Measurements from ENCODE around the gene PCNX2.

Gene PCNX2

GRCh38 chr1:233193741-233194140 is 101.8 kb downstream of the PCNX2 start:
- Histone ChIP-seq H3K36me3 (ENCODE audit: insufficient read depth, low read length) (no peaks in the 10 kb centered on the region; the same call in 1 of the 2 replicates), H3F3A (ENCODE audit: low read depth) (no peaks in the 10 kb centered on the region), H3K79me2 (ENCODE audit: insufficient read depth, low read length) (no peaks in the 10 kb centered on the region), H3K9me2 (replicated peaks; ENCODE audit: low read depth, low read length) (no peaks in the 10 kb centered on the region), H3K4me3 (ENCODE audit: low read length, poor library complexity, severe bottlenecking) (no peak overlapping the region), H3K27me3 (ENCODE audit: insufficient read depth, low read length, poor library complexity, severe bottlenecking) (no peaks in the 10 kb centered on the region), H3K9me3 (ENCODE audit: insufficient read depth, low read depth, low read length) (peaks cover 10% of the 10 kb centered on the region; the same call in 1 of the 2 replicates), H3K4me2 (ENCODE audit: low read depth, low read length, poor library complexity, severe bottlenecking) (no peak overlapping the region), H2AFZ (ENCODE audit: low read length) (no peak overlapping the region), H4K20me1 (ENCODE audit: insufficient read depth, low read length, poor library complexity, severe bottlenecking) (no peaks in the 10 kb centered on the region), H3K9ac (ENCODE audit: low read depth, low read length, poor library complexity, severe bottlenecking) (no peak overlapping the region), H3K4me1 (ENCODE audit: insufficient read depth, low read length, poor library complexity, severe bottlenecking) (peaks cover 12% of the 10 kb centered on the region)
- TF ChIP-seq EZH2phosphoT487 (IDR thresholded peaks at IDR 0.05; ENCODE audit: borderline replicate concordance): no peak
- TF ChIP-seq CTCF (conservative IDR thresholded peaks at IDR 0.05; ENCODE audit: low read length): no peak

- Histone ChIP-seq H3K27me3 (ENCODE audit: insufficient read depth, low read length, poor library complexity, severe bottlenecking) (no peaks in the 10 kb centered on the region), H4K20me1 (ENCODE audit: insufficient read depth, low read length, poor library complexity, severe bottlenecking) (no peaks in the 10 kb centered on the region)
Measured at GRCh38 chr1:233190987-233191386, 104.5 kb downstream of the PCNX2 start.

GRCh38 chr1:233189526-233189925 is 106.0 kb downstream of the PCNX2 start:
- no peak overlapping the region for H3K4me3 ChIP-seq (ENCODE audit: low read length, poor library complexity, severe bottlenecking)
- TF ChIP-seq EZH2phosphoT487 (IDR thresholded peaks at IDR 0.05; ENCODE audit: borderline replicate concordance) (no peak), CTCF (conservative IDR thresholded peaks at IDR 0.05; ENCODE audit: low read length) (no peak)
- H3K36me3 ChIP-seq (ENCODE audit: insufficient read depth, low read length): no peaks in the 10 kb centered on the region
- no peaks in the 10 kb centered on the region for H3K4me1 ChIP-seq (ENCODE audit: insufficient read depth, low read length, poor library complexity, severe bottlenecking)
- no peak overlapping the region for H2AFZ ChIP-seq (ENCODE audit: low read length)
- H3K27me3 ChIP-seq (ENCODE audit: insufficient read depth, low read length, poor library complexity, severe bottlenecking): no peaks in the 10 kb centered on the region
- no peaks in the 10 kb centered on the region for H3K79me2 ChIP-seq (ENCODE audit: insufficient read depth, low read length)
- no peaks in the 10 kb centered on the region for H3F3A ChIP-seq (ENCODE audit: low read depth)
- H3K4me2 ChIP-seq (ENCODE audit: low read depth, low read length, poor library complexity, severe bottlenecking): no peak overlapping the region
- H3K9ac ChIP-seq (ENCODE audit: low read depth, low read length, poor library complexity, severe bottlenecking): no peak overlapping the region
- no peaks in the 10 kb centered on the region for H4K20me1 ChIP-seq (ENCODE audit: insufficient read depth, low read length, poor library complexity, severe bottlenecking)
- peaks cover 7% of the 10 kb centered on the region; the same call in 1 of the 2 replicates for H3K9me3 ChIP-seq (ENCODE audit: insufficient read depth, low read depth, low read length)
- H3K9me2 ChIP-seq (replicated peaks; ENCODE audit: low read depth, low read length): no peaks in the 10 kb centered on the region

More at GRCh38 chr1:233190987-233191386, 104.5 kb downstream of the PCNX2 start:
- H3K4me2 ChIP-seq (ENCODE audit: low read depth, low read length, poor library complexity, severe bottlenecking): no peak overlapping the region
- H3K9ac ChIP-seq (ENCODE audit: low read depth, low read length, poor library complexity, severe bottlenecking): no peak overlapping the region
- H3K4me3 ChIP-seq (ENCODE audit: low read length, poor library complexity, severe bottlenecking): no peak overlapping the region
- H3K9me2 ChIP-seq (replicated peaks; ENCODE audit: low read depth, low read length): no peaks in the 10 kb centered on the region
- H3K4me1 ChIP-seq (ENCODE audit: insufficient read depth, low read length, poor library complexity, severe bottlenecking): no peaks in the 10 kb centered on the region
- H3K79me2 ChIP-seq (ENCODE audit: insufficient read depth, low read length): no peaks in the 10 kb centered on the region
- peaks cover 10% of the 10 kb centered on the region; the same call in 1 of the 2 replicates for H3K9me3 ChIP-seq (ENCODE audit: insufficient read depth, low read depth, low read length)
- H2AFZ ChIP-seq (ENCODE audit: low read length): no peak overlapping the region
- H3K36me3 ChIP-seq (ENCODE audit: insufficient read depth, low read length): no peaks in the 10 kb centered on the region; the same call in 1 of the 2 replicates
- no peak for TF ChIP-seq EZH2phosphoT487 (IDR thresholded peaks at IDR 0.05; ENCODE audit: borderline replicate concordance)
- no peaks in the 10 kb centered on the region for H3F3A ChIP-seq (ENCODE audit: low read depth)

GRCh38 chr1:233188061-233188460 is 107.5 kb downstream of the PCNX2 start:
- TF ChIP-seq CTCF (conservative IDR thresholded peaks at IDR 0.05; ENCODE audit: low read length) (no peak), EZH2phosphoT487 (IDR thresholded peaks at IDR 0.05; ENCODE audit: borderline replicate concordance) (no peak)
- Histone ChIP-seq H3K4me2 (ENCODE audit: low read depth, low read length, poor library complexity, severe bottlenecking) (no peak overlapping the region), H2AFZ (ENCODE audit: low read length) (no peak overlapping the region), H3F3A (ENCODE audit: low read depth) (no peaks in the 10 kb centered on the region), H3K9ac (ENCODE audit: low read depth, low read length, poor library complexity, severe bottlenecking) (no peak overlapping the region), H3K9me3 (ENCODE audit: insufficient read depth, low read depth, low read length) (no peaks in the 10 kb centered on the region), H3K27me3 (ENCODE audit: insufficient read depth, low read length, poor library complexity, severe bottlenecking) (no peaks in the 10 kb centered on the region), H3K4me1 (ENCODE audit: insufficient read depth, low read length, poor library complexity, severe bottlenecking) (no peaks in the 10 kb centered on the region), H3K4me3 (ENCODE audit: low read length, poor library complexity, severe bottlenecking) (no peak overlapping the region), H3K9me2 (replicated peaks; ENCODE audit: low read depth, low read length) (no peaks in the 10 kb centered on the region), H3K79me2 (ENCODE audit: insufficient read depth, low read length) (no peaks in the 10 kb centered on the region), H4K20me1 (ENCODE audit: insufficient read depth, low read length, poor library complexity, severe bottlenecking) (no peaks in the 10 kb centered on the region), H3K36me3 (ENCODE audit: insufficient read depth, low read length) (no peaks in the 10 kb centered on the region)

Measured in Loucy (cell line).